Right renal pelvis (tissue), 4 donors: Measurements from ENCODE around the gene AP2B1. TPM values are rescaled to one million over a fixed set of nuclear protein-coding genes. Genes with fewer than 3 reads are reported as not detected.

ENCODE experiments used
- DNase-seq, 4 donors: peaks; one replicate each; pipeline ENCODE4 v3.0.0-alpha.2; 2013; ENCODE audit warnings: low read depth in 4 of 4, low spot score in 3 of 4, missing footprints in 1 of 4
- polyA plus RNA-seq, 4 donors: library from polyadenylated mRNA; unstranded; fragments of 120-200 nt; gene quantifications; one replicate each; pipeline ENCODE4 v1.2.1, GENCODE V29; 2013; ENCODE audit not compliant: insufficient read length in 4 of 4

Gene AP2B1
- polyA plus RNA-seq, 4 donors, result 119 to 139 (median 134) TPM

DNA sequence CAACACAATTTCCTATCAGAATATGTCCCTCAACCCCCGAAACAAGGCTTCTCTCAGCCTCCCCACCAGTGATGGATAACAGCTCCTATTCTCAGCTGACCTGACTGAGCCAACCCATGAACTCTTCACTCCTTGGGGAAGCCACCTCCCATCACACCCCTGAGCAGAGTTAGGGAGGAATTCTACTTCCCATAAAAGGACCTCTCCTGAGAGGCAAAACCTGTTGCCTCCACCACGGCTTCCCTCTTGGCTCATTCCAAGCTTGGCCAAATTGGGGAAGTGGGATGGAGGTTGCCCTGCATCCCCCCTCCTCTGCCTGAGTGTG, 138.6 kb downstream of the AP2B1 start:
- DNase-seq, result no peak

GRCh38 chr17:35726127-35726952, 139.2 kb downstream of the AP2B1 start:
- peak in 3 of 4 donors; percentile 43 to 51 (median 47) for DNase-seq

DNA sequence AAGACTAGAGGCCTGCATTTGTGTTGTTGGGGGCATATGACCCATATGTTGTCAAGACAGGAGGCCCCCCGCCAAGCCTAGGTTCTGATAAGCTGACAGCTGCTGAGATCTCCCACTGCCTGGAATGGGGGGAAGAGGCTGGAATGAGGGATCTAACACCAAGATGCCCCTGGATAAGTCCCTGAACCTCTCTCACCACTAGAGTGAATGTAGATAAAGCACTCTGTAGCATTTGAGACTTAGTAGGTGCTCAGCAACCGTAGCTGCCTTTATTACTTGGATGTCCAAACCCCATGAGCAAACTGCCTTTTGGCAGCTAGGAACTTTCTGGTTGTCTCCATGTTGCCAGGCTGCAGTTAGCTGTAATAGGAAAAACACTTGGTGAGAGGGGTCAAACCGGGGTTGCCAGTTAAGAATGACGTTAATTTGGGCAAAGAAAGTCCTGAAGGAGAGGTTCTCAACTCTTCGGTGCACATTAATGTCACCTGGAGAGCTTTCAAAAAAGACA, 139.9 kb downstream of the AP2B1 start:
- DNase-seq, result no peak

DNA sequence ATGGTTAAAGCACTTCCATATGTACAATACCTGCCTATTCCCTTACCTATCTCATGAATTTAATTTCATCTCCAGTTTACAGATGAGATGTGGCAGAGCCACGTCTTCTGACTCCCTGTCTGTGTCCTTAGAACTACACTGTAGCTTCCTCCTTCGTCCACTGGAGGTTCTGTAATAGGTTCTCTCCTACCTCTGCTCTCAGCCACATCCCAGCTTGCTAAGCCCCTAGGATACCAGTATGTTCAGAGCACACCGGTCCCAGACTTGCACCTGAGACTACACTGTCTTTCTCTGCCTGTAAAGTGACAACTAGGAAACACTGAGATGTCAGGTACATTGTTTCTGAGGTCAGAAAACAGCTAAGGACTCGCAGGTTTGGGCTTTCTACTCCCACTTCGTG, 140.5 kb downstream of the AP2B1 start:
- DNase-seq, result no peak

GRCh38 chr17:35728551-35728950, 141.4 kb downstream of the AP2B1 start:
- DNase-seq, result no peak

GRCh38 chr17:35729405-35729833, 142.3 kb downstream of the AP2B1 start:
- DNase-seq, result no peak

GRCh38 chr17:35730400-35731005, 143.4 kb downstream of the AP2B1 start:
- no peak for DNase-seq

GRCh38 chr17:35731239-35731916, 144.3 kb downstream of the AP2B1 start, which contains the start of gene RASL10B:
TSS of gene RASL10B (plus strand) at chr17:35731639. CDS start at chr17:35735185, 3,546 bp downstream.
- peak in 1 of 4 donors; percentile 47 for DNase-seq

- DNase-seq, result no peak
These were observed 145.0 kb downstream of the AP2B1 start for GRCh38 chr17:35731917-35732805.

DNA sequence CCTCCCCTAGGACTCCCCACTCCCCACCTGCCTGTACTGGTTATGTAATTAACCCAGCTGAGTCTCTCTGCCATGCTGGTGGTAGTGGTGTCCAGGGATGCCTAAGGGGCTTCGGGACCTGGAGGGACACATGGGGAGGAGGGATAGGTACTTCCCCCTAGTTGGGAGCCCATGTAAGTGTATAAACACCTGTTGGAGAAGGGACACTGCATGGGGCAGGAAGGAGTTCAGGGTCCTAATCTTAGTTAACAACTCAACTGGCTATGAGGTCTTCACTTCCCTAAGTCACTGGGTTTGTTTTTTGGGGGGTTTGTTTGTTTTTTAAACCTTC, 145.6 kb downstream of the AP2B1 start:
- no peak for DNase-seq

DNA sequence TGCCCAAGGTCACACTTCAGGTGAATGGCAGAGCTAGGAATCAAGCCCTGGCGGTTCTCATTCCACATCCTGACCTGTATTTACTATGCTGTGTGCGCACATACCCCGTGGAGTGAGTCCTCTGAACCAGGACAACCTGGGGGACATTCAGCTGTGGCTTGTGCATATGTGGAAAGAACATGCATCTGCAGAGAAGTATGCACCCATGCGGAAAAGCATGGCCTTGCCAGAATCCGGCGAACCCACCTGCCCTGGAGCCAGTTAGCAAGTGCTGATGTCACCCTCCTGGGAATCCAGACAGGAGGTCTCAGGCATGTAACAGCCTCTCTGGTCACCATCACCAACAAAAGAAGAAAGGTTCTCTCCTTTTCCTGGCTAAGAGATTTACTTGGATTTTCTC, 146.2 kb downstream of the AP2B1 start:
- no peak for DNase-seq

- DNase-seq, result no peak
These were observed 147.3 kb downstream of the AP2B1 start for GRCh38 chr17:35734396-35734795.

GRCh38 chr17:35735036-35735805, 148.1 kb downstream of the AP2B1 start:
- no peak for DNase-seq

GRCh38 chr17:35736236-35736635, 149.1 kb downstream of the AP2B1 start:
- no peak for DNase-seq

- no peak for DNase-seq
These were observed 151.5 kb downstream of the AP2B1 start for GRCh38 chr17:35738519-35739133.

GRCh38 chr17:35740216-35740615, 153.1 kb downstream of the AP2B1 start:
- no peak for DNase-seq

DNA sequence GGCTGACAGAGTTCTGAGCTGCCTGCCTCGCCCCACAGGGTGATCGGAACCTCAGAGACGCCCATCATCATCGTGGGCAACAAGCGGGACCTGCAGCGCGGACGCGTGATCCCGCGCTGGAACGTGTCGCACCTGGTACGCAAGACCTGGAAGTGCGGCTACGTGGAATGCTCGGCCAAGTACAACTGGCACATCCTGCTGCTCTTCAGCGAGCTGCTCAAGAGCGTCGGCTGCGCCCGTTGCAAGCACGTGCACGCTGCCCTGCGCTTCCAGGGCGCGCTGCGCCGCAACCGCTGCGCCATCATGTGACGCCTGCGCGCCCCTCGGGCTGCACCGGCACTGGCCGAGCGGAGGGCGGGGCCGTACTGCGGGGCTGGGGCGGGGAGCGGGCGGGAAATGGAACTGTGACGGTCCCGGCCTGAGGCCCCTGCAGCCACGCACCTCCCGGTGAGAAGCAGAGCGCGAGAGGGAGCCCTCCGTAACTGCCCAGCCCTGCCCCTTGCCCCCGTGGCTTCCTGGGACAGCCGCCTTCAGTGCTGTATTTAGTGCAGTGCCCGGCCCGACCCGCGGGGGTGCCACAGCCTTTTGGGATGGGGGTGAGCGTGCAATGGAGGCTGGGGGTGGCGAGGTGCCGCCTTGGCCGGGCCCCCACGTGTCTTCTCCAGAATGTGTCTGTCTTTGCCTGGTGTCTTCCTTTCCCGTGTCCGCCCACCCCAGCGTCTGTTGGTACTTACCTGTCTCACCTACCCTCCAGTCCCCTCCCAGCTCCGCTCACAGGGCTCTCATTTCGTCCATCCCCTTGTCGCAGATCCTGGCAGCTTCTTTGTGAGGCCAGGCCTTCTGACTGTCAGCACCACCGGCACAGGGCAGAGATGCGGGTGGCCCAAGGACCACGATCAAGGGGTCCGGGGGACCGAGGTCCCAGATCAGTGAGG, 154.1 kb downstream of the AP2B1 start:
- no peak for DNase-seq

DNA sequence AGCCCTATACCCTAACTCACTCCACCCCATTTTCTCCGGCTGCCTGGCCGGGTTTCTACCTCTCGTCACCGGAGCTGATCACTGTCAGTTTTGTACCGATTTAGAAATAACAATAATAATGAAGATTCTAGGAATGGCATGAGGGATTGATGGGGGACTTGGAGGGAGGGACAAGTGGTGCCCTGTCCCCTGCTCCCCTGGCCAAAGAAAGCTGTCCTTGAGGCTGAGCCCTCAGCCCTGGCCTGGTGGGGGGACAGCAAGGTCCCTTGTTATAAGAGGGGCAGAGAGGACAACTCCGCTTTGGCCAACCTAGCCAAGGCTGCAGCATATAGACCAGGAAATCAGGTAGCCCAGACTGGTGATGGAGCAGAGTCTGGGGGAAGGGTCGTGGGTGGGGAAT, 155.4 kb downstream of the AP2B1 start:
- DNase-seq, result no peak
